ENCODE results near the gene CFC1B.
"Not testable (repeated sequence)": the region's sequence is repeated elsewhere in the genome, so short reads cannot be mapped to it uniquely, and the experiment has no call there.

DNA sequence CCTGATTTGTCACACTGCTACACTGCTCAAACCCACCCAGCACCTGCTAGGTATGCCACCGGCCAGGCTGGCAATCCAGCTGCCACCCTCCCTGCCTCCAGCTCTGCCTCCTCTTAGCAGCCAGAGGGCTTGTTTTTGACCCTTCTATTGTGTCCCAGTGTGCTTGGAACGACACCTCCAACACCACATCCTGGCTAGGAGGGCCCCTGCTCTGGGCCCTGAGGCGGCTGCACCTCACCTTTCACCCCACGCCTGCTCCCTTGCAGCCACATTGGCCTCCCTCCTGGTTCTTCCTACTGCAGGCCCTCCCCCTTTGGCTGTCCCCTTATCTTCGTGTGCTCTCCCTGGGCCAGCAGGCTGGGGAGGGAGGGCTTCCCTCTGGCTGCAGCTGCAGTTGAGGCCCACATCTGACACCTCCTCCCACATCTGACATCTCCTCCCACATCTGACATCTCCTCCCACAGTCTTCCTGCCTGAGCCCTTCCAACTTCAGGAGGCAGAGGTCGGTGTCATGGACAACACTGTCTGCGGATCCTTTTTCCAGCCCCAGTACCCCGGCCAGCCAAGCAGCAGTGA is 55.3 kb downstream of the CFC1B start:
- TF ChIP-seq CTCF (IDR thresholded peaks at IDR 0.05; ENCODE audit: low read length); EZH2 (optimal IDR thresholded peaks at IDR 0.05; ENCODE audit: low read depth, low read length); EZH2phosphoT487 (IDR thresholded peaks at IDR 0.05; ENCODE audit: low read length): not testable (repeated sequence)
